Tibial nerve (tissue), 4 donors: ENCODE results near the gene CLDN10. TPM values are rescaled to one million over a fixed set of nuclear protein-coding genes. Genes with fewer than 3 reads are reported as not detected.

Source experiments
- DNase-seq, 2 donors: peaks; one replicate each; pipeline ENCODE4 v3.0.0-alpha.2; 2019; ENCODE audit warnings: low spot score in 2 of 2
- H3K27ac ChIP-seq, 4 donors: fragments of 200-600 bp; sonication (generic) in 3 of 4; one replicate each; pipeline ENCODE4 v1.5.1; 2017 to 2019; ENCODE audit warnings: mild to moderate bottlenecking in 1 of 4
- H3K27me3 ChIP-seq, 2 donors: fragments of 200-600 bp; sonication (generic) in 1 of 2; one replicate each; pipeline versions ENCODE4 v1.5.1 to v1.6.0; 2017 to 2019
- H3K36me3 ChIP-seq, 3 donors: fragments of 200-600 bp; sonication (generic); one replicate each; pipeline ENCODE4 v1.5.1; 2018 to 2019
- H3K4me1 ChIP-seq, 4 donors: fragments of 200-600 bp; sonication (generic) in 3 of 4; one replicate each; pipeline ENCODE4 v1.5.1; 2017 to 2019
- H3K4me3 ChIP-seq, 4 donors: fragments of 200-600 bp; sonication (generic) in 3 of 4; one replicate each; pipeline ENCODE4 v1.5.1; 2017 to 2019; ENCODE audit warnings: mild to moderate bottlenecking in 1 of 4, moderate library complexity in 1 of 4
- H3K9me3 ChIP-seq, 4 donors: fragments of 200-600 bp; sonication (generic) in 3 of 4; one replicate each; pipeline ENCODE4 v1.5.1; 2017 to 2019
- EP300 ChIP-seq, 2 donors: sonication (generic); formaldehyde crosslinking; IDR thresholded peaks; one replicate each; pipeline ENCODE4 v1.6.1; 2017; ENCODE audit warnings: antibody characterized with exemption in 2 of 2, mild to moderate bottlenecking in 1 of 2
- POLR2A ChIP-seq, 2 donors: fragments of 450-650 bp; IDR thresholded peaks; one replicate each; pipeline ENCODE4 v1.6.1; 2017; ENCODE audit warnings: antibody characterized with exemption in 2 of 2, mild to moderate bottlenecking in 2 of 2, moderate library complexity in 2 of 2
- WGBS, 2 donors: methylation state at CpG; one replicate each; pipeline ENCODE4 v1.1.5; 2018; 5-methylcytosine and 5-hydroxymethylcytosine counted together
- total RNA-seq, 4 donors: library from RNA; depleted of rRNA; stranded (reverse); fragments of >200 nt; gene quantifications; one replicate each; pipeline ENCODE4 v1.1.0, GENCODE V29; 2016
- TF ChIP-seq, protein P1 (sequence below), 5 experiments: fragments of 200-600 bp in 3 of 5; fragments of 450-650 bp in 2 of 5; sonication (generic) in 3 of 5; IDR thresholded peaks; one replicate each; pipeline ENCODE4 v1.5.1; 2016 to 2019; ENCODE audit warnings: antibody characterized with exemption in 5 of 5, mild to moderate bottlenecking in 3 of 5, moderate library complexity in 2 of 5

The CLDN10 gene
- total RNA-seq, 4 donors from 2014 or later, result 0.44 TPM; not detected in 3

DNA sequence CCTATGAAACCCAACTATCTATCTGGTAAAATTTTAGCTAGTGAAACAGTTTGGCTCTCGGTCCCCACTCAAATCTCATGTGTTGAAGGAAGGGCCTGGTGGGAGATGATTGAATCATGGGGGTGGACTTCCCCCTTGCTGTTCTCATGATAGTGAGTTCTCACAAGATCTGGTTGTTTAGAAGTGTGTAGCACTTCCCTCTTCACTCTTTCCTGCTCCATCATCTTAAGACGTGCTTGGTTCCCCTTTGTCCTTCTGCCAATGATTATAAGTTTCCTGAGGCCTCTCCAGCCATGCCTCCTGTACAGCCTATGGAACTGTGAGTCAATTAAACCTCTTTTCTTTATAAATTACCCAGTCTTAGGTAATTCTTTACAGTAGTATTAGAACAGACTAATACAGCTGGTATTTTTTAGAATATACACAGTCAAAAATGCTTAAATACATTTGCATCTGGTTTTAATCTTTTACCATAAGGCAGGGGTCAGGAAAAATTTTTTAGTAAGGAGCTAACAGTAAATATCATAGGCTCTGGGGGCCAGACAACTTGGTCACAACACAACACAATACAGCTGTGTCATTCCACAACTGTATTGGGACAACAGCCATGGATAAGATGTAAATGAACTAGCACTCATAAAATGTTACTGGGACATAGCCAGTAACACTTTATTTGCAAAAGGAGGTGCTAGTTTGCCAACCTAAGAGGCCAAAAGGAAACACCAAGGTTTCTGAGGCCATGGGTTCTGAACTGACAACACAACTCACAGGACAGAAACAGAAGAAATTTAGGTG lies 67.7 kb downstream of the CLDN10 start:
- Histone ChIP-seq H3K27ac (no peak overlapping the region), H3K36me3 (peaks cover 0 to 60% (median 0%) of the 10 kb centered on the region in 3 donors), H3K4me3 (no peak overlapping the region), H3K9me3 (no peaks in the 10 kb centered on the region), H3K27me3 (no peaks in the 10 kb centered on the region), H3K4me1 (no peaks in the 10 kb centered on the region)
- DNase-seq, result no peak
- 67 to 71% methylated on average over 2 of the region's 2 CpGs for WGBS, 2 donors
- no peak for TF ChIP-seq POLR2A (IDR thresholded peaks at IDR 0.05)
- no peak for TF ChIP-seq EP300 (IDR thresholded peaks at IDR 0.05)
- TF ChIP-seq, protein P1, sequence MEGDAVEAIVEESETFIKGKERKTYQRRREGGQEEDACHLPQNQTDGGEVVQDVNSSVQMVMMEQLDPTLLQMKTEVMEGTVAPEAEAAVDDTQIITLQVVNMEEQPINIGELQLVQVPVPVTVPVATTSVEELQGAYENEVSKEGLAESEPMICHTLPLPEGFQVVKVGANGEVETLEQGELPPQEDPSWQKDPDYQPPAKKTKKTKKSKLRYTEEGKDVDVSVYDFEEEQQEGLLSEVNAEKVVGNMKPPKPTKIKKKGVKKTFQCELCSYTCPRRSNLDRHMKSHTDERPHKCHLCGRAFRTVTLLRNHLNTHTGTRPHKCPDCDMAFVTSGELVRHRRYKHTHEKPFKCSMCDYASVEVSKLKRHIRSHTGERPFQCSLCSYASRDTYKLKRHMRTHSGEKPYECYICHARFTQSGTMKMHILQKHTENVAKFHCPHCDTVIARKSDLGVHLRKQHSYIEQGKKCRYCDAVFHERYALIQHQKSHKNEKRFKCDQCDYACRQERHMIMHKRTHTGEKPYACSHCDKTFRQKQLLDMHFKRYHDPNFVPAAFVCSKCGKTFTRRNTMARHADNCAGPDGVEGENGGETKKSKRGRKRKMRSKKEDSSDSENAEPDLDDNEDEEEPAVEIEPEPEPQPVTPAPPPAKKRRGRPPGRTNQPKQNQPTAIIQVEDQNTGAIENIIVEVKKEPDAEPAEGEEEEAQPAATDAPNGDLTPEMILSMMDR (IDR thresholded peaks at IDR 0.05), result no peak

DNA sequence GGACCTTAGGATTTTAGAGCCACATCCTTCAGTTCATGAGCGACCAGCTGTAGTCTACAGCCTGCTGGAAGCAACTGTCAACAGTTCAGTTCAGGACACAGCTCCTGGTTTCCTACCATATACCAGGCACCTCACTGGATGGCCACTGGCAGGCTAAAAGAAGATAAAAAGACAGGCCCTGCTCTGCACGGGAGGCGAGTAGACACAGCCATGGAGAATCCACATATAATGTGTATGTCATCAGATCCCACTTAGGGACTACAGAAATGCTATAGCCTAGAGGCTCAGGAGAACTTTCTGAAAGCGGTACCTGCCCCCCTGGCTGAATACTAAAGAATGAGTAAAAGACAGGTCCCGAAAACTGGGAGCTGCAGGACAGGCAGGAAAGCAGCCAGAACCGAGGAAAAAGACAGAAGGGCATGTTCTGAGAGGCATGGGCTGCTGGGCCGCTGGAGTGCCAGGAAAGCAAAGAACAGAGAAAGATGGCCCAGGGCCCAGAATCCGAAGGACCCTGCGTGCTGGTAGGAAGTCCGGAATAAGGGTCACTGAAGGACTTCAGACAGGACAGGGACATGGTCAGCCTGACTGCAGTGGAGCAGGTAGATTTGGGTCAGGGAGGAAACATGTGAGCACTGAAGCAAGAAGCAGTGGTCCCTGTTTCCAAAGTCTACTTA lies 68.4 kb downstream of the CLDN10 start:
- H3K27me3 ChIP-seq, result no peaks in the 10 kb centered on the region
- H3K9me3 ChIP-seq, result no peaks in the 10 kb centered on the region
- no peak for DNase-seq
- no peak overlapping the region for H3K4me3 ChIP-seq
- H3K36me3 ChIP-seq, result peaks cover 0 to 57% (median 0%) of the 10 kb centered on the region in 3 donors
- WGBS, 2 donors, result 75 to 78% methylated on average over 10 of the region's 10 CpGs
- TF ChIP-seq EP300 (IDR thresholded peaks at IDR 0.05), result no peak
- TF ChIP-seq, protein P1 (IDR thresholded peaks at IDR 0.05), result no peak
- TF ChIP-seq POLR2A (IDR thresholded peaks at IDR 0.05), result no peak
- H3K27ac ChIP-seq, result no peak overlapping the region
- H3K4me1 ChIP-seq, result no peaks in the 10 kb centered on the region

DNA sequence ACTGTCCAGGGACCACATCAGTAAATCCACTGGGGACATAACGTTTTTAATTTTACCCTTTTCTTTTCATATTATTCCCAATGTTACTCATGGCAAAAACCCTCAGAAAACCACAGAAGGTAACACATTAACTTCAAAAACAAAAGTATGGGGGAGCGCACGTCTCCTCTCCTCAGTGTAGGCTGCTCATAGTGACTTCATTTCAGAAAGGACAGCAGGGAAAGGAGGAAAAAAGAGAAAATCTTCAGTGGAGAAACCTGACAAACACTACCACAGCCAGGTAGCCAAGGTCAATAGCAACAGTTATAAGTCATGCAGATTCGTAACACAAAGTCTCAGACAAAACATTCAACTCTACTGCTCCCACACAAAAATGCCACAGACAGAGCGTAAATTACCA lies 70.6 kb downstream of the CLDN10 start:
- no peaks in the 10 kb centered on the region for H3K4me1 ChIP-seq
- H3K27ac ChIP-seq, result no peak overlapping the region
- 43 to 49% methylated on average over 5 of the region's 5 CpGs for WGBS, 2 donors
- peaks cover 0 to 10% (median 0%) of the 10 kb centered on the region in 4 donors for H3K9me3 ChIP-seq
- H3K4me3 ChIP-seq, result no peak overlapping the region
- H3K36me3 ChIP-seq, result peaks cover 0 to 61% (median 0%) of the 10 kb centered on the region in 3 donors
- no peak for DNase-seq
- TF ChIP-seq POLR2A (IDR thresholded peaks at IDR 0.05) (no peak), EP300 (IDR thresholded peaks at IDR 0.05) (no peak)
- TF ChIP-seq, protein P1 (IDR thresholded peaks at IDR 0.05), result no peak
- no peaks in the 10 kb centered on the region for H3K27me3 ChIP-seq

DNA sequence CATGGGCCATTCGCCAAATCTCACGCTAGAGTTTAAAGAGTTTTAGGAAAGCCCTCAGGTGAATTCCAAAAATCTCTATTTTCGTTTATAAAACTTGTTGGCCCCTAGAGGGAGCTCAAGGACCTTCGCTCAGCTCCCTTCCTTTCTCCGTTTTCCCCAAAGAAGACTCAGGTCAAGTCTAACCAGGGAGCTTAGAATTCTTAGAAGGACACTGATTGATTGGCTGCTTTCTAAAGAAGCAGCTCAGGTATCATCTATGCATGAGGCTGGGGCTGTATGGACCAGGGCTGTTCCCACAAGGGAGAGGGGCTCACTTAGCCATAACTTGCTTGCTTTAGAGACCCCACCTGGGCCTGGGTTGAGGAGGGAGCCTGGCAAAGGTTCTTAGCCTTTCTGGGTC lies 71.5 kb downstream of the CLDN10 start:
- WGBS, 2 donors, result 26% methylated on average over 5 of the region's 5 CpGs
- Histone ChIP-seq H3K27me3 (no peaks in the 10 kb centered on the region), H3K9me3 (peaks cover 0 to 10% (median 0%) of the 10 kb centered on the region in 4 donors), H3K27ac (no peak overlapping the region), H3K36me3 (peaks cover 0 to 62% (median 0%) of the 10 kb centered on the region in 3 donors), H3K4me3 (no peak overlapping the region), H3K4me1 (no peaks in the 10 kb centered on the region)
- no peak for TF ChIP-seq EP300 (IDR thresholded peaks at IDR 0.05)
- TF ChIP-seq, protein P1 (IDR thresholded peaks at IDR 0.05), result peak; percentile 44 to 65 (median 58)
- DNase-seq, result no peak

DNA sequence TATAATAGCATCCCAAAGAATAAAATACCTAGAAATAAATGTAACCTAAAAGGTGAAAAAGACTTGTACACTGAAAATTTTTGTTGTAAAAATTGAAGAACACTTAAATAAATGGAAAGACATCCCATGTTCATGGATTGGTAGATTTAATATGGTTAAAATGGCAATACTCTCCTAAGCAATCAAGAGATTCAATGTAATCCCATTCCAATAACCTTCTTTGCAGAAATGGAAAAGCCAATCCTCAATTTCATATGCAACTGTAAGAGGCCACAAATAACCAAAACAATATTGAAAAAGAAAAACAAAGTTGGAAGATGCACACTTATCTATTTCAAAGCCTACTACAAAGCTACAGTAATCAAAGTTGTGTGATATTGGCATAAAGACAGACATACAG lies 74.2 kb downstream of the CLDN10 start:
- no peak for DNase-seq
- Histone ChIP-seq H3K9me3 (peaks cover 0 to 10% (median 0%) of the 10 kb centered on the region in 4 donors), H3K4me1 (no peaks in the 10 kb centered on the region), H3K27me3 (no peaks in the 10 kb centered on the region), H3K4me3 (no peak overlapping the region), H3K27ac (no peak overlapping the region), H3K36me3 (peaks cover 0 to 64% (median 0%) of the 10 kb centered on the region in 3 donors)
- TF ChIP-seq POLR2A (IDR thresholded peaks at IDR 0.05) (no peak), EP300 (IDR thresholded peaks at IDR 0.05) (no peak)
- TF ChIP-seq, protein P1 (IDR thresholded peaks at IDR 0.05), result no peak
